ENCODE measurements around the gene CNTLN.
"Not testable (repeated sequence)": the region's sequence is repeated elsewhere in the genome, so short reads cannot be mapped to it uniquely, and the experiment has no call there.

The CNTLN gene

GRCh38 chr9:17509701-17510100 lies 374.9 kb downstream of the CNTLN start:
- no peak for DNase-seq (ENCODE audit: low spot score)

GRCh38 chr9:17519761-17520160 lies 384.9 kb downstream of the CNTLN start:
- no peak for DNase-seq (ENCODE audit: low spot score)

GRCh38 chr9:17520268-17521064 lies 385.6 kb downstream of the CNTLN start:
- no peak for DNase-seq (ENCODE audit: low spot score)

- no peak for DNase-seq (ENCODE audit: low spot score)
These were observed 386.4 kb downstream of the CNTLN start for GRCh38 chr9:17521100-17521855.

GRCh38 chr9:17526726-17527125 lies 391.9 kb downstream of the CNTLN start:
- DNase-seq (ENCODE audit: low spot score) = not testable (repeated sequence)

GRCh38 chr9:17528859-17529258 lies 394.0 kb downstream of the CNTLN start:
- peak; percentile 12 for DNase-seq (ENCODE audit: low spot score)

GRCh38 chr9:17531642-17532254 lies 396.9 kb downstream of the CNTLN start:
- peak; percentile 41 for DNase-seq (ENCODE audit: low spot score)

- no peak for DNase-seq (ENCODE audit: low spot score)
These were observed 397.6 kb downstream of the CNTLN start for GRCh38 chr9:17532461-17532860.

- DNase-seq (ENCODE audit: low spot score) = no peak
These were observed 400.3 kb downstream of the CNTLN start for GRCh38 chr9:17535176-17535575.

- DNase-seq (ENCODE audit: low spot score) = no peak
These were observed 401.2 kb downstream of the CNTLN start for GRCh38 chr9:17536027-17536426.

- no peak for DNase-seq (ENCODE audit: low spot score)
These were observed 416.2 kb downstream of the CNTLN start for GRCh38 chr9:17551023-17551422.

All from AG08395 (cell line).